A673 (cell line): Measurements from ENCODE around the gene SHISA3. TPM values are rescaled to one million over a fixed set of nuclear protein-coding genes. Genes with fewer than 3 reads are reported as not detected.

Experiments used
- BruUV-seq: library from RNA; stranded (reverse); fragments of 400-500 nt; replicated peaks from 2 replicates; lab custom pipeline; 2021; lab: Mats Ljungman, UMichigan
- CTCF ChIA-PET: fragments of 300-600 bp; sonication (Branson Sonifier 250); formaldehyde crosslinking; loops from one replicate; lab custom pipeline; 2022; ENCODE audit warnings: antibody characterized with exemption; lab: Charles Lee
- POLR2A ChIA-PET: fragments of 300-600 bp; sonication (Branson Sonifier 250); formaldehyde crosslinking; loops from one replicate; lab custom pipeline; 2022; ENCODE audit warnings: antibody characterized with exemption; ENCODE audit not compliant: low non-redundant PET; lab: Charles Lee
- DNase-seq: peaks from one replicate; pipeline ENCODE4 v3.0.0-alpha.2; 2015; ENCODE audit warnings: low spot score
- H3K27ac ChIP-seq: fragments of 200-600 bp; sonication (generic); 2 replicates; pipeline ENCODE4 v1.5.1; 2016; ENCODE audit warnings: mixed run types, low read depth, mild to moderate bottlenecking, mixed read lengths, antibody characterized with exemption, low read length; ENCODE audit not compliant: poor library complexity, severe bottlenecking
- H3K27me3 ChIP-seq: fragments of 200-600 bp; sonication (generic); replicated peaks from 2 replicates; pipeline ENCODE4 v1.6.1; 2017; ENCODE audit warnings: mixed run types, low read depth, mild to moderate bottlenecking, mixed read lengths, antibody characterized with exemption, low read length; ENCODE audit not compliant: insufficient read depth, poor library complexity
- H3K36me3 ChIP-seq: fragments of 200-600 bp; sonication (generic); 2 replicates; pipeline ENCODE4 v1.6.1; 2016; ENCODE audit warnings: mixed run types, mild to moderate bottlenecking, mixed read lengths, antibody characterized with exemption, low read length; ENCODE audit not compliant: insufficient read depth, poor library complexity, severe bottlenecking
- H3K4me1 ChIP-seq: fragments of 200-600 bp; sonication (generic); 2 replicates; pipeline ENCODE4 v1.6.1; 2017; ENCODE audit warnings: mixed run types, mild to moderate bottlenecking, mixed read lengths, antibody characterized with exemption, low read length; ENCODE audit not compliant: insufficient read depth, poor library complexity, severe bottlenecking
- H3K4me3 ChIP-seq: fragments of 200-600 bp; sonication (generic); 2 replicates; pipeline ENCODE4 v1.5.1; 2016; ENCODE audit warnings: low read depth, mixed run types, mild to moderate bottlenecking, mixed read lengths, low read length; ENCODE audit not compliant: poor library complexity, severe bottlenecking
- H3K9me3 ChIP-seq: fragments of 200-600 bp; sonication (generic); 2 replicates; pipeline ENCODE4 v1.6.1; 2016; ENCODE audit warnings: mixed run types, low read depth, mild to moderate bottlenecking, mixed read lengths, antibody characterized with exemption, low read length; ENCODE audit not compliant: poor library complexity, severe bottlenecking
- CTCF ChIP-seq: fragments of 300-800, 200-600 bp; sonication (generic); conservative IDR thresholded peaks from 2 replicates; pipeline ENCODE4 v1.5.1; 2017; ENCODE audit warnings: low read depth, mild to moderate bottlenecking, antibody characterized with exemption, low read length, moderate library complexity, mixed read lengths
- EZH2 ChIP-seq: fragments of 200-600 bp; sonication (generic); IDR thresholded peaks from 2 replicates; pipeline ENCODE4 v1.6.1; 2017; ENCODE audit warnings: borderline replicate concordance, low read depth, mild to moderate bottlenecking, mixed read lengths, antibody characterized with exemption, low read length; ENCODE audit not compliant: poor library complexity, severe bottlenecking
- intact Hi-C: fragments of 100-400 bp; cut with micrococcal nuclease; formaldehyde crosslinking; loops from one replicate; pipeline ENCODE4 v1.10.0; 2022; ENCODE audit not compliant: unreplicated experiment
- total RNA-seq: library from RNA; stranded (reverse); gene quantifications from 2 replicates; pipeline ENCODE4 v1.2.3, GENCODE V29; 2021

The SHISA3 gene
- total RNA-seq, 1 experiment from 2014 or later, result 0.39 TPM

- Histone ChIP-seq H3K4me1 (no peaks in the 10 kb centered on the region), H3K4me3 (no peak overlapping the region), H3K27me3 (no peaks in the 10 kb centered on the region), H3K27ac (no peak overlapping the region), H3K9me3 (no peaks in the 10 kb centered on the region), H3K36me3 (no peaks in the 10 kb centered on the region)
- ChIA-PET POLR2A (no interaction called here), CTCF (no interaction called here)
- no peak for DNase-seq
- intact Hi-C loops, result no loop called here
- TF ChIP-seq CTCF (no peak), EZH2 (no peak)
- no TSS peak for BruUV-seq
These were observed 13.2 kb downstream of the SHISA3 start for GRCh38 chr4:42410446-42410845.

GRCh38 chr4:42411803-42412202 lies 14.5 kb downstream of the SHISA3 start:
- TF ChIP-seq EZH2 (no peak), CTCF (no peak)
- H3K9me3 ChIP-seq, result no peaks in the 10 kb centered on the region
- POLR2A ChIA-PET, result no interaction called here
- no peaks in the 10 kb centered on the region for H3K36me3 ChIP-seq
- no peaks in the 10 kb centered on the region for H3K4me1 ChIP-seq
- H3K4me3 ChIP-seq, result no peak overlapping the region
- no peaks in the 10 kb centered on the region for H3K27me3 ChIP-seq
- CTCF ChIA-PET, result no interaction called here
- no peak for DNase-seq
- intact Hi-C loops, result no loop called here
- H3K27ac ChIP-seq, result no peak overlapping the region
- BruUV-seq, result no TSS peak

GRCh38 chr4:42412251-42412650 lies 15.0 kb downstream of the SHISA3 start:
- peak; percentile 43 for DNase-seq
- intact Hi-C loops, result no loop called here
- Histone ChIP-seq H3K36me3 (no peaks in the 10 kb centered on the region), H3K4me3 (no peak overlapping the region), H3K27ac (no peak overlapping the region), H3K27me3 (no peaks in the 10 kb centered on the region), H3K4me1 (no peaks in the 10 kb centered on the region), H3K9me3 (no peaks in the 10 kb centered on the region)
- no peak for TF ChIP-seq EZH2
- no peak for TF ChIP-seq CTCF
- BruUV-seq, result no TSS peak
- CTCF ChIA-PET, result no interaction called here
- POLR2A ChIA-PET, result no interaction called here
